Breast epithelium (tissue), 4 donors: ENCODE measurements around the gene USHBP1. TPM values are rescaled to one million over a fixed set of nuclear protein-coding genes. Genes with fewer than 3 reads are reported as not detected.
A peak's percentile ranks its signal among the peaks of the same experiment; 100 is the strongest.

Experiments
- DNase-seq, 2 donors: peaks; one replicate each; pipeline ENCODE4 v3.0.0-alpha.2; 2019; ENCODE audit warnings: low spot score in 2 of 2
- H3K27ac ChIP-seq, 2 donors: fragments of 200-600 bp; sonication (generic) in 1 of 2; one replicate each; pipeline ENCODE4 v1.5.1; 2016 to 2019; ENCODE audit warnings: mild to moderate bottlenecking in 1 of 2
- H3K27me3 ChIP-seq, 2 donors: fragments of 200-600 bp; sonication (generic) in 1 of 2; one replicate each; pipeline versions ENCODE4 v1.5.1 to v1.6.0; 2017 to 2019; ENCODE audit warnings: control low read depth in 1 of 2, mild to moderate bottlenecking in 1 of 2
- H3K36me3 ChIP-seq: fragments of 200-600 bp; one replicate; pipeline ENCODE4 v1.5.1; 2019
- H3K4me1 ChIP-seq, 2 donors: fragments of 200-600 bp; sonication (generic); one replicate each; pipeline ENCODE4 v1.5.1; 2016 to 2019; ENCODE audit warnings: control low read depth in 1 of 2
- H3K4me3 ChIP-seq, 3 donors: fragments of 200-600 bp; sonication (generic); 1 replicate in 2 of 3; 2 replicates in 1 of 3; pipeline ENCODE4 v1.5.1; 2016 to 2019; ENCODE audit warnings: mild to moderate bottlenecking in 3 of 3, moderate library complexity in 2 of 3
- H3K9me3 ChIP-seq, 2 donors: fragments of 200-600 bp; sonication (generic) in 1 of 2; one replicate each; pipeline ENCODE4 v1.5.1; 2016 to 2019; ENCODE audit warnings: control low read depth in 1 of 2
- CTCF ChIP-seq, 3 donors: fragments of 450-650 bp; IDR thresholded peaks; one replicate each; pipeline ENCODE4 v1.5.1; 2016 to 2017; ENCODE audit warnings: antibody characterized with exemption in 3 of 3, mild to moderate bottlenecking in 3 of 3, moderate library complexity in 3 of 3
- POLR2A ChIP-seq: fragments of 450-650 bp; IDR thresholded peaks from one replicate; pipeline ENCODE4 v1.6.1; 2016; ENCODE audit warnings: antibody characterized with exemption, mild to moderate bottlenecking, moderate library complexity
- POLR2AphosphoS5 ChIP-seq, 3 donors: sonication (generic); formaldehyde crosslinking; IDR thresholded peaks; one replicate each; pipeline ENCODE4 v1.6.1; 2017; ENCODE audit warnings: antibody characterized with exemption in 3 of 3
- intact Hi-C: fragments of 100-400 bp; cut with DNase I; formaldehyde crosslinking; loops from one replicate; pipeline ENCODE4 v1.15.1; 2023; ENCODE audit warnings: low total_unique reads
- total RNA-seq, 3 donors: library from RNA; depleted of rRNA; stranded (reverse); fragments of >200 nt; gene quantifications; one replicate each; pipeline ENCODE4 v1.1.0, GENCODE V29; 2016

Gene USHBP1
- 1 to 10 TPM; 5.8 to 8.8 (median 7.0) TPM for total RNA-seq

- no peaks in the 10 kb centered on the region for H3K36me3 ChIP-seq
- no peaks in the 10 kb centered on the region for H3K27me3 ChIP-seq
- peak within 1 kb of the TSS; percentile 30 to 55 (median 37) for H3K4me3 ChIP-seq
- H3K27ac ChIP-seq = peak within 1 kb of the TSS; percentile 45 to 63
- TF ChIP-seq POLR2A (no peak), POLR2AphosphoS5 (IDR thresholded peaks at IDR 0.05) (no peak), CTCF (IDR thresholded peaks at IDR 0.05) (no peak)
- intact Hi-C loops = no loop called here
- H3K9me3 ChIP-seq = peaks cover 0 to 4% of the 10 kb centered on the region in 2 donors
- H3K4me1 ChIP-seq = peaks cover 0 to 5% of the 10 kb centered on the region in 2 donors
- no peak for DNase-seq
These were observed at the start of gene USHBP1 for GRCh38 chr19:17264641-17264979. Gene USHBP1, minus strand, starts transcription at chr19:17264745. Its CDS starts 446 bp downstream, at chr19:17264299.

- no peak for DNase-seq
- no peaks in the 10 kb centered on the region for H3K36me3 ChIP-seq
- H3K4me3 ChIP-seq = no peak overlapping the region
- TF ChIP-seq POLR2AphosphoS5 (IDR thresholded peaks at IDR 0.05) = no peak
- TF ChIP-seq CTCF (IDR thresholded peaks at IDR 0.05) = no peak
- TF ChIP-seq POLR2A = no peak
- no peaks in the 10 kb centered on the region for H3K27me3 ChIP-seq
- H3K9me3 ChIP-seq = no peaks in the 10 kb centered on the region
- H3K27ac ChIP-seq = no peak overlapping the region
- peaks cover 5 to 7% of the 10 kb centered on the region in 2 donors for H3K4me1 ChIP-seq
- intact Hi-C loops = no loop called here
These were observed 49.6 kb upstream of the USHBP1 start for GRCh38 chr19:17314007-17314593.

GRCh38 chr19:17312189-17313113 is 47.9 kb upstream of the USHBP1 start:
- Histone ChIP-seq H3K4me3 (no peak overlapping the region), H3K4me1 (peaks cover 5 to 7% of the 10 kb centered on the region in 2 donors), H3K9me3 (no peaks in the 10 kb centered on the region), H3K27ac (no peak overlapping the region), H3K27me3 (no peaks in the 10 kb centered on the region), H3K36me3 (no peaks in the 10 kb centered on the region)
- no peak for TF ChIP-seq CTCF (IDR thresholded peaks at IDR 0.05)
- no peak for TF ChIP-seq POLR2A
- no peak for TF ChIP-seq POLR2AphosphoS5 (IDR thresholded peaks at IDR 0.05)
- intact Hi-C loops = no loop called here
- DNase-seq = no peak

GRCh38 chr19:17311455-17312188 is 47.1 kb upstream of the USHBP1 start:
- Histone ChIP-seq H3K4me3 (no peak overlapping the region), H3K4me1 (peaks cover 5 to 7% of the 10 kb centered on the region in 2 donors), H3K27me3 (no peaks in the 10 kb centered on the region), H3K9me3 (no peaks in the 10 kb centered on the region), H3K36me3 (no peaks in the 10 kb centered on the region), H3K27ac (no peak overlapping the region)
- intact Hi-C loops = no loop called here
- no peak for DNase-seq
- TF ChIP-seq POLR2A (no peak), CTCF (IDR thresholded peaks at IDR 0.05) (no peak), POLR2AphosphoS5 (IDR thresholded peaks at IDR 0.05) (no peak)
